NCI-H128 (cell line): ENCODE measurements around the gene NCOR2.
"Not testable (repeated sequence)": the region's sequence is repeated elsewhere in the genome, so short reads cannot be mapped to it uniquely, and the experiment has no call there.

ENCODE experiments used
- DNase-seq: peaks from one replicate; lab custom pipeline; 2025; ENCODE audit not compliant: unreplicated experiment; lab: John Stamatoyannopoulos, UW

Gene NCOR2

DNA sequence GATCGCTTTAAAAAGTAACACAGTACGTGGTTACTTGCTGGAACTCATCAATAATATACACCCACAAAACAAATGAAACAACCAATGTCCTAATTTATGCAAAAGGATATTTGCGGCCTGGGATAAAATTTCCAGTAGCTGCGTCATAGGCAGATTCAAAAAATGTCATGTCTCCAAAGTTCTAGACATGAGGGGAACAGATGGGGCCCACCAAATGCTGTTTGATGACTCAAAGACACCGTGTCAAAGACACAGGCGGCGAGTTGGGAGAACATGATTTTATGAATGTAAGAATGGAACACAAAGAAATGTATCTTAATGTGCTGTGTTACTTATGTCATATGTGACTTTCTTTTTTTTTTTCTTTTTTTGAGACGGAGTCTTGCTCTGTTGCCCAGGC is 34.3 kb upstream of the NCOR2 start:
- no peak for DNase-seq

- no peak for DNase-seq
Observed at GRCh38 chr12:124599074-124599999, 31.9 kb upstream of the NCOR2 start.

DNA sequence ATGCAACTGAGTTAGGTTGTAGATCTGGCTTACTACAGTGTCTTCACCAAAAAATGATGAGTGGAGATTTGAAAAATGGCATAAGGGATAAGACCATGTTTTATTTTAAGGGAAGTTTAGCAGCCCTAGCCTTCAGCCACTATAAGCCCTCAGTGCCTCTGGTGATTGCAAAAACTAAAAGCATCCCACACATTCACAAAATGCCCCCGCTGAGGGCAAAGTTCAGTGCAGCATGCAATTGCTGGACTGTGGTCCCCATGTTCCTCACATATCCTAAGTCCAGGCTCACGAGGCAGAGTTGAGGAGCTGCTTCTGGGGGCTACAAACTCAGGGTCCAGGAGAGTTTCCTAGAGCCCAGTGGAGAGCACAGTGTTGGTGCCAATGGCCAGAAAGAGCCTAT is 29.6 kb upstream of the NCOR2 start:
- DNase-seq, result no peak

DNA sequence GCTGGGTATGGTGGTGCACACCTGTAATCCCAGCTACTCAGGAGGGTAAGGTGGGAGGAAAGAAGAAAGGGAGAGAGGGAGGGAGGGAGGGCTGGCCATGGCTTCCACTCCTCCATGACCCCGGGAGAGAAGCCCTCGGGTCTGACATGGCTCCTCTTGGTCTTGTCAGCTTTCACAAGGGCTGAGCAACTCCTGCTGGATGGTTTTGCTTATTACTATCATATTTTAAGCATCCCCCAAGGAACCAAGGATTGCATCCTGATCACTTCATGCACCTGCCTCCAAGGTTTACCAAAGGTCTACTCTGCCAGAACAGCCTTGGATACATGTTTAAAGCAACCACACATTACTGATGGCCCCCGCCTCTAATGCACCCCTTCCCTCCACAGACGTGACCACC is 28.0 kb upstream of the NCOR2 start:
- no peak for DNase-seq

DNA sequence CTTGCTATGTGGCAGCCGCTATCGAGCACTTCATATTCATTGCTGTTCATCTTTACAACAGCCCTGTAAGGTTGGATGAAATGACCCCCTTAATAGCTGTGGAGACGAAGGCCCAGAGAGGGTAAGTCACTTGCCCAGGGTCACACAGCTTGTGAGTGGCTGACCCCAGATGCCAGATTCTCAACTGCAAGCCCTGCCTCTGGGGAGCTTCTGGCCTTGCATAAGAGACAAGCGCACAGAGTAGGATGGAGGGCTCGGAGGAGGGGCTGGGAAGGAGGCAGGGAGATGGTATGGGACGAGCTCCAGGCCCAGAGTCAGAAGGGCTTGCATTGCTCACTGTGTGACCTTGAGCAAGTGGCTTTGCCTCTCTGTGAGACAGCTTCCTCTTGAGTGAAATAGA is 27.4 kb upstream of the NCOR2 start:
- DNase-seq, result no peak

GRCh38 chr12:124593851-124594401 is 26.5 kb upstream of the NCOR2 start:
- no peak for DNase-seq

GRCh38 chr12:124593176-124593575 is 25.8 kb upstream of the NCOR2 start:
- DNase-seq, result no peak

DNA sequence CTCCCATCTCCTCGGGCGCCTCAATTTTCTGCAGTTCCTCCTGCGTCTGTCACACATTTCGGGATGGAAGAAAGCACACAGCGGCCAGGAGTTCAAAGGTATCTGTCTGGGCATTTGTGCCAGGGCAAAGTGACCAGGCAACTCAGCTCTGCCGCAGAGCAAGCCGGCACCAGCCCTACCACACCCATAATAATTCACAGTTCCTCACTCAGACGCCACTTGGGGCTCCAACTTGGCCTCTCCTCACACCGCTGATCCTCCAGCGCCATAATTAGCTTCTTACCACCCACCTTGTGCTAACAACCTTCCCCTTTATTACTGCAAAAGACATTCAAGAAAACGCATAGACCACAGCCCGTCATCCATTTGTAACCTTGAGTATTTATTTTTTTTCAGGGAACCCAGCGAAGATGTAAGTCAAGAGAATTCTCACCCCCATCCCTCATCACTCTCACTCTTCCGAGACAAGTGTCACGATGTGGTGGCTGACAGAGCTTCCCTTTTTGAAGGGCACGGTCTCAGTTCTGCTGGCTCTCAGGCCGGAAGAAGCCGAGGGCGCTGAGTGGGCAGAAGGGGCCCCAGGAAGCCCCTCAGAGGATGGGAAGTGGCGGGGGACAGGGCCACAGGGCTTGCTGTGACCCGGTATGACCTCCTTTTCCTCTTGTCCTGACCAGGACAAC is 25.2 kb upstream of the NCOR2 start:
- no peak for DNase-seq

DNA sequence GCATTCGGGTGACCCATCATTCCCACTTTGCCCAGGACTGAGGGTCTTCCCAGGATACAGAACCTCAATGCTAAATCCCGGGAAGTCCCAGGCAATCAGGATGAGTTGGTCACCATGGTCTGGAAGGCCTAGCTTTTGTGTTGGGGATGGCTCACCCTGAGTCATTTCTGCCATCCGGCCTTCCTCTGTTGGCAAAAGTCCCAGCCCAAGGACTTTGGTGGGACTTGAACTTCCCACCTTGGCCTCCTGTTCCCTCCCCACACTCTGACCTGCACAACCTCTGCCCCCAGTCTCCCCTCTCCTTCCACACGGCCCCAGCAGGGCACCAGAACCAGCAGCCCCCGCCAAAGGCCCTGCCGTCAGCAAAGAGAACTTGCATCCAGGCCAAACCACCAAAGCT is 24.6 kb upstream of the NCOR2 start:
- DNase-seq, result no peak

DNA sequence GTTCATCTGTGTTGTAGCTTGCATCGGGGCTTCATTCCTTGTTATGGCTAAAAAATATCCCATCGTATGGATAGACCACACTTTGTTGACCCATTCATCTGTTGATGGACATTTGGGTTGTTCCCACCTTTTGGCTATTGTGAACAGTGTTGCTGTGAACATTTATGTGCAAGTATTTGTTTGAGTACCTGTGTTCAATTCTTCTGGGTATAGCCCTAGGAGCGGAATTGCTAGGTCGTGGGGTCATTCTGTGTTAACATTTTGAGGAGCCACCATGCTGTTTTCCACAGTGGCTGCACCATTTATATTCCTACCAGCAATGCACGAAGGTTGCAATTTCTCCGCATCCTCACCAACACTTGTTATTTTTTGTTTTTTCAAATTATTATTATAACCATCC is 23.0 kb upstream of the NCOR2 start:
- no peak for DNase-seq

DNA sequence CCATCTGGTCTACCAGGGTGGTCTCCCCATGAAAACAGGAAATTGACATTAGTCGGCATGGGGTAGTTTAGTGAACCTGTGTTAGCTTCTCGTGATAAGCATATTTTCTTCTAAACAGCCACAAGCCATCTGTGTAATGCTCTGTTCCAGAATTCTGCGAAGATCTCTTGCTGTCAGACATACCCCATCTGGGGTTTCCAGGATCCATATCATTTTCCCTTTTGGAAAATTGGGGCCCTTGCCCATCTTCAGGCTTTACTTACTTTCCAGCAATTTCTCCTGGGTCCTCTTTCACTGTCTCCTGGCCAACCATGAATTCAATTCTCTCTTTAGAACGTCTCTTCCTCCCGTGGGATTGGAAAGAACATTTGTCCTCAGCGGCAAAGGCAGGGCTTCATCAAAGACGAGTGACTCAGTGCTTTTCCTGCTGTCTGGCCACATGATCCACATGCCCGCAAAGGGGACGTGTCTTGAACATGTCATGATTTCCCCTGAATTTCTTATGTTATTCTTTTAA is 21.4 kb upstream of the NCOR2 start:
- DNase-seq, result no peak

DNA sequence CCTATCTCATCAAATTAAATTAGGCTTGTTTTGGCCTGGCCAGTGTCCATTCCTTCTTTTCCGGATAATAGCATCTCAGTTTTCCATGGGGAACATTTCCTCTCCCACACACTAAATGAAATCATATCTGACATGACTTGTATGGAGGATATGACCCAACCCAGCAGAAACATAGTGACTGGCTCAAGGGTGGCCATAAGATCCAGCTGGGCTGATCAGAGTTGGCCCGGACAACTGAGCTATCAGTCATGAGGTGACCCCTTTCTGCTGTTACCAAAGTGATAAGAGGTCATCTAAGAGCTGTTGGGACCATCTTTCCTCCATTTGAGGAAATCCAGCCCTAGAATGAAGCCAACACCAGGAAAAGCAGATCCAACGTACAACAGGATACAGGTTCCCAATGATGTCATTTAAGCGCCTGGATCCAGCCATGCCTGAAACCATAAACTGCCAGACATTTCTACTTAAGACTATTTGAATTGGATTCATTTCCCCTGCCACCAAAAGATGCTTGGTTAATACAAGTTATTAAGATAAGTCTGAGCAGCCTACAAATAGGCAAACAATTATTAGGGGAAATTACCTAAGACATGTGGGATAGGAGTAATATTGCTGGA is 20.7 kb upstream of the NCOR2 start:
- DNase-seq, result no peak

- DNase-seq, result peak; percentile 70
Observed at GRCh38 chr12:124586756-124587155, 19.3 kb upstream of the NCOR2 start.

GRCh38 chr12:124584494-124584893 is 17.1 kb upstream of the NCOR2 start:
- not testable (repeated sequence) for DNase-seq

DNA sequence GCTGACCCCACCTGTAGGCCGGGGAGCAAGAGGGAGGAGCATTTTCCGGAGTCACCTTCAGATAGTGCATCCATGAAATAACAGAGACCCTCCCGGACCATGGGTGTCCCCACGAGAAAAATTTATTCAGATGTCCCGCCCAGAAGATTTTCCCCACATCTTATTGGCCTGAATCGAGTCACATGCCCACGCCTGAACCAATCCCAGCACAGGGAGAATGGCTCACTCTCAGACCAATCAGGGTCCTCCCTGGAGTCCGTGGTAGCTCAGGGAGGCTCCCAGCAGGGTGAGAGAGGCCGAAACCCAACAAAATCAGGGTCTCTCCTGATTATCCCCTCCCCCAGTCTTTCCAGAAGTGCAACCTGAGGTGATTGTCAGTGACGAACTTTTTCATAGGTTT is 16.4 kb upstream of the NCOR2 start:
- no peak for DNase-seq

- DNase-seq, result no peak
Observed at GRCh38 chr12:124582108-124582424, 14.7 kb upstream of the NCOR2 start.

- no peak for DNase-seq
Observed at GRCh38 chr12:124581307-124582107, 14.1 kb upstream of the NCOR2 start.

DNA sequence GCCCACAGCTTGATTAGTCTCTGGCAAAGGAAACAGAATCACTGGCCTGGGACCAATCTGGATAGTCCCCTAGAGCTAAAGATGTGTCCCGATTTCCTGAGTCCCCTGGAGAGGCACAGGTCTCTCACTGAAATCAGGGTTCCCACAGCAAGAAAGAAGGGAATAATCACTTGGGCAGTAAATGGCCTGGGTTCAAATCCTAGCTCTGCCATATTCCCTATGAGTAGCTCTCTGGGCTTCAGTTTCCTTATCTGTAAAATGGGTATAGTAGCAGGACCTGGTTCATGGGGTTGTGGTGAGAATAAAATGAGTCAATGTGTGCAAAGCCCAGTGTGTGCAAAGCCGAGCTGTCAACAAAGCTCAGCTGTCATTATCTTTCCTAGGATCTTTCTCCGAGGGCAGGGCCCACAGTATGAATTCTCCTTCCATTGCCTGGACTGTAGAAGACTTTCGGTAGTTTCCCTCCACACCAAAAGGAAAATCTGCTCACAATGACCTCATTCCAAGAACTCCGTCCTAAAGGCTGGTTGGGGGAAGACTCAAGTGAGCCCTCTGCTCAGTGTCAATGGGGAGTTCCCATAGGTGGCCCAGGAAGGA is 12.6 kb upstream of the NCOR2 start:
- DNase-seq, result no peak

DNA sequence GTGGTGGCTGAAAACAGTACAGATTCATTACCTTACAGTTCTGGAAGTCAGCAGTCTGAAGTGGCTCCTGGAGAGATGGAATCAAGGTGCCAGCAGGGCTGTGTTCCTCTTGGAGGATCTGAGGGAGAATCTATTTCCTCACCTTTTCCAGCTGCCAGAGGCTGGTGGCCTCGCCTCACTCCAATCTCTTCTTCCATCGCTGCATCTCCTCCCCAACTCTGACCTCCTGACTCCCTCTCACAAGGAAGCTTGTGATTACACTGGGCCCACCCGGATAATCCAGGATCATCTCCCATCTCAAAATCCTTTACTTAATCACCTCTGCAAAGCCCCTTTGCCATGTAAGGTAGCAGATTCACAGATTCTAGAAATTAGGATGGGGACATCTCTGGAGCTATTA is 11.4 kb upstream of the NCOR2 start:
- no peak for DNase-seq

DNA sequence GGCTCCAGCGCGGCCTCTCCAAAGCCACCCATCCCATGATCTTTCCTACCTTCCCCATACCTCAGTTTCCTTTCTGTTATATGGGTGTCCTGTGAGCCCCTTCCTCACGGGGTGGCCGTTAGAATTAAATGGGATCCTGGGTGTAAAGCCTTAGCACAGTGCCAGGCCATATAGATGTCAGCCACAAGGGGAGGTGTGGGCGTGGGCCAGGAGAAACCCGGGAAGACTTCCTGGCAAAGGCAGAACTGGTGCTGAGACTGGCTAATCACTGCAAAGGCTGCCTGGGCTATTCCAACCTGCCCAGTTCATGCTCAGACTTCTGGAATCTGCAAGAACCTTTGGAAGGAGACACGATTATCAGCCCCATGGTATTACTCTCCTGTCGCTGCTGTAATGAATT is 11.0 kb upstream of the NCOR2 start:
- DNase-seq, result no peak
